ENCODE measurements around the gene CASK. TPM values are rescaled to one million over a fixed set of nuclear protein-coding genes. Genes with fewer than 3 reads are reported as not detected.

The CASK gene
- total and polyA plus RNA-seq, 2 of the 13 experiments (the other 11 are each of a cell fraction or from before 2014, with no cell fraction given) = 14.5 to 16.0 TPM

GRCh38 chrX:41553688-41554087 lies 369.7 kb downstream of the CASK start:
- no peak overlapping the region for H3K9ac ChIP-seq (ENCODE audit: insufficient read depth, low read depth, low read length)
- H3K27ac ChIP-seq (ENCODE audit: extremely low read length, insufficient read depth, low read length) = no peak overlapping the region
- no peaks in the 10 kb centered on the region for H3K9me3 ChIP-seq (ENCODE audit: low read length)
- no peaks in the 10 kb centered on the region for H3K79me2 ChIP-seq (ENCODE audit: insufficient read depth, low read length)
- no peaks in the 10 kb centered on the region for H3K27me3 ChIP-seq (ENCODE audit: control insufficient read depth in 1 of 2, insufficient read depth in 2 of 2, low read length in 2 of 2)
- no peak overlapping the region for H2AFZ ChIP-seq (ENCODE audit: low read length)
- intact Hi-C loops (cut with micrococcal nuclease; ENCODE audit: unreplicated experiment) = no loop called here
- CTCF ChIA-PET (ENCODE audit: low intra/inter-chr PET ratio, low total read pairs) = no interaction called here
- POLR2A ChIA-PET = no interaction called here
- H3K4me3 ChIP-seq (replicated peaks in 1 of 3; ENCODE audit: insufficient read depth in 1 of 3, low read depth in 2 of 3, low read length in 3 of 3) = no peak overlapping the region
- no peak overlapping the region for H3K4me2 ChIP-seq (ENCODE audit: low read depth, low read length)
- whole genome bisulfite sequencing (ENCODE audit: low lambda C conversion rate) = 95% methylated on average over 6 of the region's 6 CpGs
- ATAC-seq = no peak
- in situ Hi-C loops (cut with HindIII; ENCODE audit: extremely low pct_ligation_motif_present, low pct_unique_long_range_greater_than_20kb) = no loop called here
- TF ChIP-seq ATF7 (IDR thresholded peaks at IDR 0.05) (peak; percentile 73), ATF7 (CRISPR knock-in tag; IDR thresholded peaks at IDR 0.05) (no peak), KDM1A (CRISPR knock-in tag; IDR thresholded peaks at IDR 0.05) (no peak)
- BruUV-seq (replicated peaks) = no TSS peak
- H3K4me1 ChIP-seq (ENCODE audit: insufficient read depth, low read length) = no peaks in the 10 kb centered on the region
- DNase-seq (ENCODE audit: low spot score) = no peak
- FAIRE-seq = no peak
- H4K20me1 ChIP-seq (ENCODE audit: insufficient read depth, low read length) = no peaks in the 10 kb centered on the region
- no peaks in the 10 kb centered on the region for H3K36me3 ChIP-seq (replicated peaks in 1 of 2; ENCODE audit: control insufficient read depth in 1 of 2, insufficient read depth in 2 of 2, low read length in 2 of 2)

GRCh38 chrX:41548411-41548810 lies 374.9 kb downstream of the CASK start:
- DNase-seq (ENCODE audit: low spot score) (no peak), ATAC-seq (no peak), FAIRE-seq (no peak)
- intact Hi-C loops (cut with micrococcal nuclease; ENCODE audit: unreplicated experiment) (no loop called here), in situ Hi-C loops (cut with HindIII; ENCODE audit: extremely low pct_ligation_motif_present, low pct_unique_long_range_greater_than_20kb) (no loop called here)
- Histone ChIP-seq H3K27me3 (ENCODE audit: control insufficient read depth in 1 of 2, insufficient read depth in 2 of 2, low read length in 2 of 2) (no peaks in the 10 kb centered on the region), H3K9ac (ENCODE audit: insufficient read depth, low read depth, low read length) (no peak overlapping the region), H3K4me2 (ENCODE audit: low read depth, low read length) (no peak overlapping the region), H3K27ac (ENCODE audit: extremely low read length, insufficient read depth, low read length) (no peak overlapping the region), H3K4me1 (ENCODE audit: insufficient read depth, low read length) (no peaks in the 10 kb centered on the region), H3K9me3 (ENCODE audit: low read length) (no peaks in the 10 kb centered on the region), H4K20me1 (ENCODE audit: insufficient read depth, low read length) (no peaks in the 10 kb centered on the region), H2AFZ (ENCODE audit: low read length) (no peak overlapping the region), H3K79me2 (ENCODE audit: insufficient read depth, low read length) (no peaks in the 10 kb centered on the region), H3K4me3 (replicated peaks in 1 of 3; ENCODE audit: insufficient read depth in 1 of 3, low read depth in 2 of 3, low read length in 3 of 3) (no peak overlapping the region), H3K36me3 (replicated peaks in 1 of 2; ENCODE audit: control insufficient read depth in 1 of 2, insufficient read depth in 2 of 2, low read length in 2 of 2) (no peaks in the 10 kb centered on the region)
- 69% methylated on average over 4 of the region's 4 CpGs for WGBS (ENCODE audit: low lambda C conversion rate)
- no TSS peak for BruUV-seq (replicated peaks)
- TF ChIP-seq HNF4G (IDR thresholded peaks at IDR 0.05; ENCODE audit: borderline replicate concordance, low read depth, low read length) (no peak), HNF4G (CRISPR knock-in tag; IDR thresholded peaks at IDR 0.05; ENCODE audit: borderline replicate concordance, low read depth) (no peak), SNAPC5 (CRISPR knock-in tag; IDR thresholded peaks at IDR 0.05; ENCODE audit: borderline replicate concordance) (no peak), RXRB (CRISPR knock-in tag; IDR thresholded peaks at IDR 0.05; ENCODE audit: borderline replicate concordance) (no peak), SIX1 (CRISPR knock-in tag; IDR thresholded peaks at IDR 0.05; ENCODE audit: borderline replicate concordance) (no peak), NFKBIZ (CRISPR knock-in tag; IDR thresholded peaks at IDR 0.05) (no peak), ARHGAP35 (CRISPR knock-in tag; IDR thresholded peaks at IDR 0.05; ENCODE audit: borderline replicate concordance) (no peak), ZBTB7B (CRISPR knock-in tag; IDR thresholded peaks at IDR 0.05) (no peak), ZBTB39 (CRISPR knock-in tag; IDR thresholded peaks at IDR 0.05) (no peak), PPARG (CRISPR knock-in tag; conservative IDR thresholded peaks at IDR 0.05) (no peak), ZNF772 (CRISPR knock-in tag; IDR thresholded peaks at IDR 0.05) (no peak), TFDP2 (CRISPR knock-in tag; IDR thresholded peaks at IDR 0.05) (no peak), ZNF234 (CRISPR knock-in tag; conservative IDR thresholded peaks at IDR 0.05) (no peak), SIX4 (CRISPR knock-in tag; IDR thresholded peaks at IDR 0.05) (no peak), ZNF263 (CRISPR knock-in tag; IDR thresholded peaks at IDR 0.05) (no peak)
- CTCF ChIA-PET (ENCODE audit: low intra/inter-chr PET ratio, low total read pairs) = no interaction called here
- POLR2A ChIA-PET = no interaction called here

Measured in HepG2 (cell line).